Stimulated activated CD8-positive, alpha-beta memory T cell treated with anti-CD3 and anti-CD28 coated beads, Interleukin-4, amount 100 ng/mL, for 24 hours (primary cell): ENCODE results near the gene UROC1.
"Not testable (repeated sequence)": the region's sequence is repeated elsewhere in the genome, so short reads cannot be mapped to it uniquely, and the experiment has no call there.

Source experiments
- DNase-seq: peaks from one replicate; pipeline ENCODE4 v3.0.0-alpha.2; 2020; ENCODE audit warnings: low read depth

Gene UROC1

DNA sequence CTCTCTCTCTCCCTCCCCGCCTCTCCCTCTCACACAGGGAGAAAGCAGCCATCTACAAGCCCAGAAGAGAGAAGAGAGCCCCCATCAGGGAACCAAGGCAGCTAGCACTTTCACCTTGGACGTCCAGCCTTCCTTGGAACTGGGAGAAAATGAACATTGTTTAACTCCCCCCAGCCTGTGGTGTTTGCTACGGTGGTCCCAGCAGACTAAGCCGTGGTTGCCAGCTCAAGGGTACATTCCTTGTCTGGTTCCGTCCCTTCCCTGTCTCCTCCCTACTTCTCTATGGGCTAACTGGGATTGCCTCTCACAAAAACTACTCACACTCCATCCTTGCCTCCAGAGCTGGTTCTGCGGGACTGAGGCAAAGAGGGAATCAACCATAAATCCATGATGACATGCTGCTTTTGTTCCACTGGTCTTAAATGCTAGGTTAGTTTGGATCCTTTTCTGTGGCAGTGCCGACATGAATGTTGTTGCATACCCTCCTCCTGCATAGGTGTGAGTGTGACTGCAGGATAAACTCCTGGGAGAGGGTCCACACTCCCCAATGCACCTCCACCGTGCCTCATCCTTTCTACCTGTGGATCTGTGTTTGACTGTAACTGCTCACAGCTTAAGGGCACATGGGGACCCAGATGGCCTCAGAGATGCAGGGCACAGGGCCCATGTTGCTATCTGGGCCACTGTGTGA, 29.1 kb upstream of the UROC1 start:
- no peak for DNase-seq

DNA sequence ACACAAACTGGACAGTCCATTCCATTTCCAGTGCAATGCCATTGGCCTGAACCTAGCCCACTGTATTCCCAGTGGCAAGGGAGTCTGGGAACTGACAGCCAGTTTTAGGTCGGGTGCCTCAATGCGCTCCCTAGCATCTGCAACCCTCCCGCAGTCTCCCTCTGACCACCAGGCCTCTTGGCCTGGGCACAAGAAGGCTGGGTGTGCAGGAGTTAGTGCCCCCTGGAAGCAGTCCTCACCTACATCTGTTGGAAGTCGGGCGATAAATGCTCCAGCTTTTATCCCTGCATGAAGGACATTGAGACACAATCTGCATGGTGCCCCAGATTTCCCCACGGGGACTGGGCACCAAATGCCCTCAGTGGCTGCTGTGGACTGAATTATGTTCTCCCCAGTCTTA, 28.4 kb upstream of the UROC1 start:
- no peak for DNase-seq

DNA sequence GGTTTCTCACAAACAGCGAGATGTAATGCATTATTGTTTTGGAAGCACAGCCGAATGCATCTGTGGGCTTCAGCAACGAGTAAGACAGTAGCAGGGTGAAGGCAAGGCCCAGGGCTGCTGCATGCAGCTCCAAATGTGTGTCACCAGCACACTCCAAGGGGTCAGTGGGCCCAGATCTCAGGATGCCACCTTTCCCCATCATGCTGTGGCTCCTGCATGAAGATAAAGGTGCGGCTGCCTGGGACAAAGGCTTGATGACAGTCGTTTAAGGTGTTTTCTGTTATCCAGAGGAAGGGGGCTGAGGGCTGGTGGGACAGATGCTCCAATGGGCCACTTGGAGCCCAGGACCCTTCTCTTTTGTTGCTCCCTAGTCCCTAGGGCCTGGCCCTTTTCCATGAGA, 28.0 kb upstream of the UROC1 start:
- DNase-seq = no peak

DNA sequence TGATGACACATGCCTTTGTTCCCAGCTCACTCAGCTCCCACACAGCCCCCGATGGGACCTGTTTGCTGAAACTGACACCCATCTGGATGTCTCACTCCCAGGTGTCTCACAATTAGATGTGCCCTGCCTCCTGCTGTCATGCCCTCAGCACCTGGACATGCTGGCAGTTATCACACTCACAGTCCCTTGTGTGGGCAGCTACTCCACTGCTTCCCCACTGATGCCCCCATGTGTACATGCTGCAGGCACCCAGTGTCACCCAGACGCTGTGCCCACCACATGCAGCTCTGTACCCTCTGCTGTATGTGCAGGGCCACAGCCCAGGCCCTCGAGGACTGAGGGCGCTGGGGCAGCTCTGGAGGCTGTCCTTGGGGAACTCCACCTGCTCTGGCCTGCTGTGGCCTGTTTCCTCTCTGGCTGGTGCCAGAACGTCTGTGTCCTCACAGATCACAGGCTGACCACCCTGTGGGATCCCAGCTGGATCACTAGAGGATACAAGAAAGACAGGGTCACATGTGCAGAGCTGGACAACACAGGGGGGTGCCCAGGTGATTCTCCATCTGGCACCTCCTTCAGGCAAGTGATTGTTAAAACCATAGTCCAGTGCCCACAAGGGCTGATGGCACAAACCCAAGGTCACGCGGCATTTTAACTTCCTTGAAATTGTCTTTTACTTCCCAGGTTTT, 27.2 kb upstream of the UROC1 start:
- no peak for DNase-seq

DNA sequence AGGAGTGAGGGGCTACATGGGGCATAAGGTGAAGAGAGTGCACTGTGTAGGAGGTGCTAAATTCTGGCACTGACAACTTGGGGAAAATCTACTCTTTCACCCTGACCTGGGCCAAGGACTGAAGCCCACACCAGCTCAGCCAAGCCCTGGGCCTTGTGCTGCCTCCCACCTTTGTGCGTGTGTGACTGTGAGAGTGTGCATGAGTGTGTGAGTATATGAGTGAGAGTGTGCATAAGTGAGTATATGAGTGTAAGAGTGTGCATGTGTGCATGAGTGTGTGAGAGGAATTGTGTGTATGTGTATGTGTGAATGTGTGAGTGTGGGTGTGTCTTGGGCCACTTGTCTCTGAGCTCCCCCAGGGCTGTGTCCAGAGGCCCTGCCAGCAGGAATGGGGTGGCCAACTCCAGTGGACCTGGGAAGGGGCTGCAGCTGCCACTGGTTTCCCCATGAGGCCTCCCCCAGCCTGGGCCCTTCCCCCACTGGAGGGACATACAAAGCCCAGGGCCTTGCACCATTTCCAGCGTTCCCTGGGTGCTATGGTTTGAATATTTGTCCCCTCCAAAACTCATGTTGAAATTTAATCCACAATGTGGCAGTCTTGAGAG, 26.0 kb upstream of the UROC1 start:
- DNase-seq = no peak

DNA sequence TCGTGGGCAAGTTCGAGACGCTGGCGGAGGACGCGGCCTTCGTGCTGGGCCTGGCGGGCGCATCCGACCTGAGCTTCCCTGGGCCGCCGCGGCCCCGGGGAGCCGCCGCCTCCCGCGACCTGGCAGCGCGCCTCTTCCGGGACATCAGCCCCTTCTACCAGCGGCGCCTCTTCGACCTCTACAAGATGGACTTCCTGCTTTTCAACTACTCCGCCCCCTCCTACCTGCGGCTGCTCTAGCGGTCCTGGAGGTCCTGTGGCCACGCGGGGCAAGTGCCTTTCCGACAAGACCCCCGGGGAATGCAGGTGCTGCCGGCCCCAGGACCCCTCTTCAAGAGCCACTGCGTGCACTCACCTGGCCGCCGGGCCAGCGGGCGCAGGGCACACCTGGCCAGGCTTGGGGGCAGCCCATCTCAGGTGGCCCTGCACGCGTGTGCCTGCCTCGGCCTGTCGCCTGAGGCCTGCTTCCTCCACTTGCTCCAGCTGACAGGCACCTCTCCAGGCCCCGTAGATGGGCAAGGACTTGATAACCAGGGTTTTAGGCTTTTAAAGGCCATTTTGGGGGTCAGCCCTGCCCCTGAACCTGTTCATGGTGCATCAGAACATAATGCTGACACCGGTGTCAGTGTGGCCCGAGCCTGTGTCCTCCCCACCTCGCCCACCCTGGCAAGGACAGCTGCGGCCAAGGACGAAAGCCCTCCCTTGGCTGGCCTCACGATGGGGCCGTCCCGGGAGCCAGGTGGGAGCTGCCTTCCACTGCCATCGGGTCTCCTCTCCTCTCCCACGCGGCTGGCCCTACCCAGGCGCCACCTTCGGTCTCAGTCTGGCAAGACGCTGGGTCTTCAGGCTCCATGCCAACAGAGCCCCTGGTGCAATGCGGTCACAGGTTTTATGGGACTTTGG, 25.0 kb upstream of the UROC1 start:
- no peak for DNase-seq

DNA sequence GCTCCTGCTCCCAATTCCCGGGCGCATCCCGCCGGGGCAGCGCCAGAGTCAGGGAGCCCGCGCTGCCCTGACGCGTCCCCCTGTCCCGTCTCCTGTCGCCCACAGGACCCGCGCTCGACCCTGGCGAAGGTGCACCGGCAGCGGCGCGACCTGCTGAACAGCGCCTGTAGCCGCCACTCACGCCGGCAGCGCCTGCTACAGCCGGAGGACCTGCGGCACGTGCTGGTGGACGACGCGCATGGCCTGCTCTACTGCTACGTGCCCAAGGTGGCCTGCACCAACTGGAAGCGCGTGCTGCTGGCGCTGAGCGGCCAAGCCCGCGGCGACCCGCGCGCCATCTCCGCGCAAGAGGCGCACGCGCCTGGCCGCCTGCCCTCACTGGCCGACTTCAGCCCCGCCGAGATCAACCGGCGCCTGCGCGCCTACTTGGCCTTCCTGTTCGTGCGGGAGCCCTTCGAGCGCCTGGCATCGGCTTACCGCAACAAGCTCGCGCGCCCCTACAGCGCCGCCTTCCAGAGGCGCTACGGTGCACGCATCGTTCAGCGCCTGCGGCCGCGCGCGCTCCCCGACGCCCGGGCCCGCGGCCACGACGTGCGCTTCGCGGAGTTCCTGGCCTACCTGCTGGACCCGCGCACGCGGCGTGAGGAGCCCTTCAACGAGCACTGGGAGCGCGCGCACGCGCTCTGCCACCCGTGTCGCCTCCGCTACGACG, 24.2 kb upstream of the UROC1 start:
- no peak for DNase-seq

DNA sequence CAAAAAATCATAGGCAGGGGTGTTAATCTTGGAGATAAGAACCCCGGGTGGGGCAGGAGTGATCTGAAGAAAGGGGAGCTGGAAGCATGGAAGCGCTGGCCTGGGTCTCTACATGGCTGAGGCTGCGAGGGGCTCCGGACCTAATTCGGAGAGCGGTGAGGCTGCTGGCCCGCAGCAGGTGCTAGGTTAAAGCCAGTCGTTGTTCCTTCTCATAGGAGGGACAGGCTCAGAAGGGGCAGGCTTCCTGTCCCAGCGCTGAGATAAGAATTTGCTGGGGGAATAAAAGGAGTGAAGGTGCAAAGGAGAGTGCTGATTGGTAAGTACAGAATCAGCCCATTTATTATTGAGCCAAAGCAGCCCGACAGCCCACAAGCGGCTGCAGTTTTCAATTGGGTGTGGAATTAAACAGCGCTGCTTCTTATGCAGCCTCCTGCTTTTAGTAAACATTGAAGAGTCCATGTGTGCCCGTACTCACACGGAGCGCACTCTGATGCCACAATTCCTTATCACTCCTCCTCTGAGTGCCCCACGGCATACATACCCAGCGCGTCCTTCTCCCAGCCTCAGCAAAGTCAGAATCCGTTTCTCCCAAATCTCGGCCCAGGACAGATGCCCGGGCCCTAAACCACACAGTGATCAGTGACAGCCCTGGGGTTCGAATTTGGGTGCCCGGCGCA, 23.5 kb upstream of the UROC1 start:
- no peak for DNase-seq

DNA sequence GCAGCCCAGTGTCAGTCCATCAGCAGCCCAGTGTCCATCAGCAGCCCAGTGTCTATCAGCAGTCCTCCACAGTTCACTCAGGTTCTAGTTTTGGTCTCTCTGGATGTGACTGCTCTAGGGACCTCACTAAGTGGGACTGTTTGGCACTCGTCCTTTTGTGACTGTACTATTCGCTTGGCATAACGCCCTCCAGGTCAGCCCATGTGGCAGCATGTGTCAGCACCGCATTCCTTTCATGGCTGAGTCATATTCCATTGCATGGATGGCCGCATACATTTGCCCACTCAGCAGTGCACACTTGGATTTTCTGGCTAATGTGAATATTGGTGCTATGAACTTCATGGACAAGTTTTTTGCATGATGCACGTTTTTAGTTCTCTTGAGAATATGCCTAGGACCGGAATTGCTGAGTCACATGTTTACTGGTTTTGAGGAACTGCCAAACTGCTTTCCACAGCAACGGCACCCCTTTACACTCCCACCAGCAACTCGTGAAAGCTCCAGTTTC, 22.8 kb upstream of the UROC1 start:
- no peak for DNase-seq

DNA sequence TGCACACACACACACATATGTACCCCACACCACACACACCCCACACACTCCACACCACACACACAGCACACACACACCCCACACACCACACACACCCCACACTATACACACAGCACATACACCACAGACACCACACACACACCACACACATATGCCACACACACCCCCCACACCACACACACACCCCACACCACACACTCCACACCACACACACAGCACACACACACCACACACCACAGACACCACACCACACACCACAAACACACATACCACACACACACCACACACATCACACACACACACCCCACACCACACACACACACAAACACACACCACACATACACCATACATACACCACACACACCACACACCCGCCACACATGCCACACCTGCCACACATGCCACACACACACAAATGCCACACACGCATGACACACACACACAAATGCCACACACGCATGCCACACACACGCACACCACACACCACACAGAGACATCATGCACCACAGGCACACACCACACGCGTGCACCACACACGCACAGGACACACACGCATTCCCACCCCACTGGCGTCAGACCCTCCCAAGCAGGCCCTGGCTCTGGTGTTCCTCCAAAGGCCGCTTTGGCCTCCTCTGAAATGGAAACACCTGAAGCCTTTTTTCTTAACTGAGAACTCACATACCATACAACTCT, 22.1 kb upstream of the UROC1 start:
- DNase-seq = no peak

DNA sequence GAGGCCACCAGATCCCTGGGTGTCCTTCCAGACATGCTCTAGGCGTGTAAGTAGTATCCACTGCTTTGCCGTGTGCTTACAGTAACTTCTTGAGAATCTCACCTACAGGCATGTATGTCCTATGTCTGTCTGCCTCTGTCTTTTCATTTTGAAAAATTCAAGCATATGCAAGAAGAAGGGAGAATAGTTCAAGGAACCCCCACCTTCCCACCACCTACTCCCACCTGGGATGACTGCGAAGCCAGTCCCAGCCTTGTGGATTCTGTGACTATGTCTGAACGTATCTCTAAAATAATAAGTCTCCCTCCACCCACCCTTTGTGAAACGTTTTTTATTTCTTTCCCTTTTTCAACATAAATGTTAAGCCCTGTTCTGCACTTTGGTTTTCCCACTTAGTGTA, 21.4 kb upstream of the UROC1 start:
- no peak for DNase-seq

DNA sequence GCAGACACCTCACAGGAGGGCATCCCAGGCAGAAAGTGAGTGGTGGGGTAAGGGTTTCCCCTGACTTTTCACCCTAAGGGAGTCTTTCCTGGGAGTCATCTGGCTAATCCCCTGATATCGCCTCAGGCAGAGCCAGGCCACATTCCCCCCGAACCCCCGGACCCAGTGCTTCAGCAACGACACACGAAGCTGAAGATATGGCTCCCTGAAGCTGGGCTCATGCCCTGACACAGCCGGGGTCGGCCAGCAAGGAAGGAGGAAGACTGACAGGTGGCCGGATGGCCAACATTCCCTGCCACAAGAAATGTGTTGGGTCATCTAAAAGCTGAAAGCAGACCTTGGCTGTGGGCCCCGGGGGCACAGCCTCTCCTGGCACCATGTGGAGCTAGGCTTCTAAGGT, 20.7 kb upstream of the UROC1 start:
- no peak for DNase-seq

DNA sequence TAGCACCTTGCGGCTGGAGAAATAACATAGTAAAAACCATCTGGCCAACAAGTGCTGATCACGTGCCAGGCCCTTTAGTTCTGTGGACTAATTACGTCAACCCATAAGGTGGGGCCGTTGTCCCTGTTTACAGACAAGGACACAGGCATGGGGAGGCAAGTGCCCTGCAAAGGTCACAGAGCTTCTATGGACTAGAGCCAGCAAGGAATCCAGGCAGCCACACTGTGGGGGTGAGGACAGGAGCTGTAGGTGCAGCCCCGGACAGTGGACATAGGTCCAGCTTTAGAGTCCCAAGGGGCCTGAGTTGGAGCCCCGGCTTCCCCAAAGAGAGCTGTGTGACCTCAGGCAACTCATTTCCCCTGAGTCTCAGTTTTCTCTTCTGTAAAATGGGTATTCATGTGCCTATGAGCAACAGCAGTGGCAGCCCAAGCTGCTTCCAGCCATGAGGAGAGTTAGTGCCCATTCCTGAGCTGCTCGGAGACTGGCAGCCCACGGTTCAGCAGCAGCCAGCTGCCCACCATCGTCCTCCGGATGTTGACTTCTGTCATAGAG, 20.2 kb upstream of the UROC1 start:
- DNase-seq = no peak

DNA sequence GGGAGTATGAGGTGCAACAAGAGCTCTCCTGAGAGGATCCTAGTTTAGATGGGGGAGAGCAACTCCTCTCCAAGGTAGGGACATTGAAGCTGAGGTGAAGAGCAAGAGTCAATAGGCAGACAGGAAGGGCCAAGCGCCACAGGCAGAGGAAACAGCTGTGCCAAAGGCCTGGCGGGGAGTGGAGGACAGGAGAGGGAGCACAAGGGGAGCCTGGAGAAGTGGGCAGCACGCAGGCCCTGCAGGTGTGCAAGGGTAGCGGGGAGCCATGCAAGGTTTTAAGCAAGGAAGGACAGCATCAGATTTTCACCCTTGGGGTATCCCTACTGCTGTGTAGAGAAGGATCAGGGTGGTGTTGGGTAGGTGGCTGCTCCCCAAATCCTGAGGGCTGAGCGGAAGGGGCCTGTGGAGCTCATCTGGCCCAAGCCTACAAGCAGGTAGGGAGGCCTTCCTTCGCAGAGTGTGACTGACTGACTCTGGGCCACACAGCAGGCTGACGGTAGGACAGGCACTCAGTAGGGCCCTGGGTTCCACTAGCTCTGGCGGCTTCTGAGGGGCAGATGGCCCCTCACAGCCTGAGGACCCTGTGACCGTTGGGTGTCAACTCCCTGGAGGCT, 19.6 kb upstream of the UROC1 start:
- DNase-seq = no peak

DNA sequence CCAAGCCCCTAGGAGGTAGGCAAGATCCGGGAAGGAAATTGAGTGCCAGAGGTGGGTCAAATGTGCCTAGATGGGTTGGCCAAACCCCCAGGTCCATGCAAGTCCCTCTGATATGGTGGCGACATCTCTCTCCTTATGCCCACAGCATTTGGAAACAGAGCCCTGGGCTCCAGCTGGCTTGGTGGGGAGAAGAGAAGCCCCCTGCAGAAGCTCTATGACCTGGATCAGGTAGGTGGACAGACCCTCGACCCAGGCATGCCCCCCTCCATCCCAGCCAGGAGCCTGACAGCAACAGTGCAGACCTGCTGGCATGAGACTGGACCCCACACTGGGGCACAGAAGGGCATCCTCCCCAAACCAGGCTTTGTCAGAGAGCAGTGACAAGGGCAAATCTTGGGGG, 18.6 kb upstream of the UROC1 start:
- no peak for DNase-seq

DNA sequence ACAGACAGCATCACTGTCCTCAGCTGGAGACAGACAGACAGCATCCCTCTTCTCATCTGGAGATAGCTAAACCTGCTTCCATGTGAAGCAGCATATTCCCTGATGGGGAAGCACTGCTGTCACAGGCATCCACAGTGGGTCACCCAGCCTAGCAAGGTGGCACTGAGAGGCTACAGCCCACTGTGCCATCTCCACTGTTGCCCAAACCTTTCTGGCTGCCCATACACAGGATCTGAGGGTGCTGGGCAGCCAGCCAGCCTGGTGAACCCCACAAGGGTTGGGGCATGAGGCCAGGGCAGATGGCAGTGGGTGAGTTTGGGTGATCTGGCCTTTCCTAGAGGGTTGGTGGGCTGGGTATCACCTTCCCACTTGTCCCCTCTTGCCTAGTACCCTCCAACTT, 18.1 kb upstream of the UROC1 start:
- no peak for DNase-seq

DNA sequence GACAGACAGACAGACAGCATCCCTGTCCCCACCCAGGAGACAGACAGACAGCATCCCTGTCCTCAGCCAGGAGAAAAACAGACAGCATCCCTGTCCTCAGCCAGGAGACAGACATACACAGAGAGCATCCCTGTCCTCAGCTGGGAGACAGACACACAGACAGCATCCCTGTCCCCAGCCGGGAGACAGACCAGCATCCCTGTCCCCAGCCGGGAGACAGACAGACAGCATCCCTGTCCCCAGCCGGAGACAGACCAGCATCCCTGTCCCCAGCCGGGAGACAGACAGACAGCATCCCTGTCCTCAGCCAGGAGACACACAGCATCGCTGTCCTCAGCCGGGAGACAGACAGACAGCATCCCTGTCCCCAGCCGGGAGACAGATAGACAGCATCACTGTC, 17.1 kb upstream of the UROC1 start:
- not testable (repeated sequence) for DNase-seq

DNA sequence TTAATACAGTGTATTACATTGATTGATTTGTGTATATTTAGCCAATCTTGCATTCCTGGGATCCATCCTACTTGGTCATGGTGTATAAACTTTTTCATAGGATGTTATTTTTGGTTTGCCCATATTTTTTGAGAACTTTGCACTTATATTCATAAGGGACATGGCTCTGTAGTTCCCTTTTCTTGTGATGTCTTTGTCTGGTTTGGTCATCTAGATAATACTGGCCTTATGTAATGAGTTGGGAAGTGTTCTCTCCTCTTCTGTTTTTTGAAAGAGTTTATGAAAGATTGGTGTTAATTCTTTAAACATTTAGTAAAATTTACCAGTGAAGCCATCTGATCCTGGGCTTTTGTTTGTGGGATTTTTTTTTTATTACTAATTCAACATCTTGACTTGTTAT, 15.9 kb upstream of the UROC1 start:
- no peak for DNase-seq

DNA sequence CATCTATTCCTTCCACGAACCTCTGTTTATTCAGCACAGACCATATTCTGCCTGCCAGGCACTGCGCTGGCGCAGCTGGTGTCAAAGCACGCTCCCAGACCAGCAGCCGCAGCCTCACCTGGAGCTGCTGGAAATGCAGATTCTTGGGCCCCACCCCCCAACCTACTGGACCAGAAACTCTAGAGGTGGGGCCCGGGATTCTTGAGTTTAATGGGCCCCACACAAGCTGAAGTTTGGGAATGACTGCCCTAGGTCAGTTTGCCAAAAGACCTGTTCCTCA, 13.4 kb upstream of the UROC1 start:
- DNase-seq = no peak
